Measurements from ENCODE around the gene ZBTB20.

The ZBTB20 gene

DNA sequence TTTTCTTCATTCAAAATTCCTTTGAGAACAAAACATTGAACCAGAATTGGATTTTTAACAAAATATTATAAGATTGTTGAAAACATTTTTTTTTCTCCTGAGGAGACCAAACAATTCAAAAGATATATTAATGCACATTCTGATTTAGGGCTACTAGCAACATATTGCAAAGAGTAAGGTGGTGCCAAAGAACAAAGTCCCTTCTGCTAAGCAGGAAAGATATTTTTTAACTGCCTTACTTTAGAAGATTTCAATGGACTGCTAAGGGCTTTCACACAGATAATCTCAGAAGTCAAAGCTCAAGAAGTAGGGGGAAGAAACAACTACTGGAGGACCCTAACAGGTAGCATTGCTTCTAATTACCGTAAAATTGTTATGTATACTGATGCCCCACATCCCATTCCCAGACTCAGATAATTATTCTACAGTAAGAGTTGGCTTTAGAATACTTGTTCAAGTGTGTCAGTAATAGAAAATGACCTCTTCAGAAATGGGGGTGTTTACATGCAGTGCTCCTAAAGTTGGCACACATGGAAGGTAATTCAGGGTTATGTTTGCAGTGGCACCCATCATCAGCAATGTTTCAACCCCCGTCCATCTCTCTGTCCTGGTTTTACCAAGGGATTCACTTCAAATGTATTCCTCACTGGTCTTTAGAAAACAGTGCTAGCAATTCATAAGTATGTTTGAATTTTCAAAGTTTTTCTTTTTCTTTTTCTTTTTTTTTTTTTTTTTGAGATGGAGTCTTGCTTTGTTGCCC, 354.7 kb downstream of the ZBTB20 start:
- TF ChIP-seq, protein P1, sequence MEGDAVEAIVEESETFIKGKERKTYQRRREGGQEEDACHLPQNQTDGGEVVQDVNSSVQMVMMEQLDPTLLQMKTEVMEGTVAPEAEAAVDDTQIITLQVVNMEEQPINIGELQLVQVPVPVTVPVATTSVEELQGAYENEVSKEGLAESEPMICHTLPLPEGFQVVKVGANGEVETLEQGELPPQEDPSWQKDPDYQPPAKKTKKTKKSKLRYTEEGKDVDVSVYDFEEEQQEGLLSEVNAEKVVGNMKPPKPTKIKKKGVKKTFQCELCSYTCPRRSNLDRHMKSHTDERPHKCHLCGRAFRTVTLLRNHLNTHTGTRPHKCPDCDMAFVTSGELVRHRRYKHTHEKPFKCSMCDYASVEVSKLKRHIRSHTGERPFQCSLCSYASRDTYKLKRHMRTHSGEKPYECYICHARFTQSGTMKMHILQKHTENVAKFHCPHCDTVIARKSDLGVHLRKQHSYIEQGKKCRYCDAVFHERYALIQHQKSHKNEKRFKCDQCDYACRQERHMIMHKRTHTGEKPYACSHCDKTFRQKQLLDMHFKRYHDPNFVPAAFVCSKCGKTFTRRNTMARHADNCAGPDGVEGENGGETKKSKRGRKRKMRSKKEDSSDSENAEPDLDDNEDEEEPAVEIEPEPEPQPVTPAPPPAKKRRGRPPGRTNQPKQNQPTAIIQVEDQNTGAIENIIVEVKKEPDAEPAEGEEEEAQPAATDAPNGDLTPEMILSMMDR (IDR thresholded peaks at IDR 0.05; ENCODE audit: low read depth, low read length, poor library complexity, severe bottlenecking), result no peak
- no peak for TF ChIP-seq EZH2phosphoT487 (IDR thresholded peaks at IDR 0.05; ENCODE audit: borderline replicate concordance, low read length)
- Histone ChIP-seq H3K4me1 (ENCODE audit: control insufficient read depth, low read length) (no peaks in the 10 kb centered on the region), H3K4me2 (ENCODE audit: low read length) (no peak overlapping the region), H4K20me1 (ENCODE audit: control insufficient read depth, insufficient read depth, low read depth, low read length) (no peaks in the 10 kb centered on the region), H3K9me2 (replicated peaks; ENCODE audit: control insufficient read depth, low read length) (no peaks in the 10 kb centered on the region), H3K27me3 (ENCODE audit: control insufficient read depth, low read length) (no peaks in the 10 kb centered on the region), H3K9me3 (ENCODE audit: control insufficient read depth, insufficient read depth, low read length) (no peaks in the 10 kb centered on the region), H3K36me3 (ENCODE audit: control insufficient read depth, low read length) (no peaks in the 10 kb centered on the region), H3F3A (ENCODE audit: control insufficient read depth, insufficient read depth) (no peaks in the 10 kb centered on the region), H3K79me2 (ENCODE audit: control insufficient read depth, low read length) (no peaks in the 10 kb centered on the region), H3K27ac (ENCODE audit: low read depth, low read length) (no peak overlapping the region), H3K4me3 (ENCODE audit: low read length) (no peak overlapping the region)

DNA sequence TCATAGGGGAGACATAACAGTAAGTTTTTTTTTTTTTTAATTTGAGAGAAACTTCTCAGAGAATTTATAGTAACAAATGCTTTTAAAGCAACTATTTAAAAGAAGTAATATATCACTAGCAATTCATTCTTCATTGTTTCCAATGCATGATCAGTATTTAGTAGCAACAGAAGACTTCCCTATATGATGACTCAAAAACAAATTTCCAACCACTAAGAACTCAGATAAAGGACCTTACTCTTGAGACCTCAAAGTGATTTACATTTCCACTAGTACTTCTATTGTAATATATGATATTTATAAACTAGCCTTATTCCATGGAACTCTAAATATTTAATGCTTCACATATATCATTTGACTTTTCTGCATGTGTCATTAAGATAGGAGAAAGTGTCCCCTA, 356.3 kb downstream of the ZBTB20 start:
- no peak overlapping the region for H3K4me3 ChIP-seq (ENCODE audit: low read length)
- H3K4me2 ChIP-seq (ENCODE audit: low read length), result no peak overlapping the region
- no peaks in the 10 kb centered on the region for H3K4me1 ChIP-seq (ENCODE audit: control insufficient read depth, low read length)
- no peak for TF ChIP-seq EZH2phosphoT487 (IDR thresholded peaks at IDR 0.05; ENCODE audit: borderline replicate concordance, low read length)
- TF ChIP-seq, protein P1 (IDR thresholded peaks at IDR 0.05; ENCODE audit: low read depth, low read length, poor library complexity, severe bottlenecking), result no peak
- H3K36me3 ChIP-seq (ENCODE audit: control insufficient read depth, low read length), result no peaks in the 10 kb centered on the region
- no peaks in the 10 kb centered on the region for H3F3A ChIP-seq (ENCODE audit: control insufficient read depth, insufficient read depth)
- no peaks in the 10 kb centered on the region for H3K27me3 ChIP-seq (ENCODE audit: control insufficient read depth, low read length)
- no peaks in the 10 kb centered on the region for H3K9me2 ChIP-seq (replicated peaks; ENCODE audit: control insufficient read depth, low read length)
- H3K27ac ChIP-seq (ENCODE audit: low read depth, low read length), result no peak overlapping the region
- H3K9me3 ChIP-seq (ENCODE audit: control insufficient read depth, insufficient read depth, low read length), result no peaks in the 10 kb centered on the region
- H4K20me1 ChIP-seq (ENCODE audit: control insufficient read depth, insufficient read depth, low read depth, low read length), result no peaks in the 10 kb centered on the region
- H3K79me2 ChIP-seq (ENCODE audit: control insufficient read depth, low read length), result no peaks in the 10 kb centered on the region

DNA sequence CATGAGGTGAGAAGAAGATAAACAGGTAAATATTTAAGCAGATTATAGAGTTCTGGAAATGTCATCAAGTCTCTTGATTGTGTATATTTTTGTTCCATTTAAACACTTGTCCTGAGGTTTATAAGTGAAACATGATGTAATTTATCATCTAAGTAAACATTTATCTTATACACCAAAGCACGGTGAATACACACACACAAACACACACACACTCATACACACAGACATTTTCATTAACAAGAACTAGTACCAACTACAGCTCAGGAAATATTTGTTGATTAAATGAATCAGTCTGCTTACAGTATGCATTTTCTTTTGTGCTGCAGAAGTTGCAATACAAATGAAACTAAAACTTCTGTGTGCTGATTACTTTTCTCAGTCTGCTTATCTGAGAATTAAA, 357.3 kb downstream of the ZBTB20 start:
- H3K27me3 ChIP-seq (ENCODE audit: control insufficient read depth, low read length), result no peaks in the 10 kb centered on the region
- H3K4me1 ChIP-seq (ENCODE audit: control insufficient read depth, low read length), result no peaks in the 10 kb centered on the region
- no peak overlapping the region for H3K4me2 ChIP-seq (ENCODE audit: low read length)
- no peaks in the 10 kb centered on the region for H3K9me3 ChIP-seq (ENCODE audit: control insufficient read depth, insufficient read depth, low read length)
- H3K27ac ChIP-seq (ENCODE audit: low read depth, low read length), result no peak overlapping the region
- H3K9me2 ChIP-seq (replicated peaks; ENCODE audit: control insufficient read depth, low read length), result no peaks in the 10 kb centered on the region
- no peaks in the 10 kb centered on the region for H4K20me1 ChIP-seq (ENCODE audit: control insufficient read depth, insufficient read depth, low read depth, low read length)
- no peaks in the 10 kb centered on the region for H3K36me3 ChIP-seq (ENCODE audit: control insufficient read depth, low read length)
- H3K79me2 ChIP-seq (ENCODE audit: control insufficient read depth, low read length), result no peaks in the 10 kb centered on the region
- no peaks in the 10 kb centered on the region for H3F3A ChIP-seq (ENCODE audit: control insufficient read depth, insufficient read depth)
- H3K4me3 ChIP-seq (ENCODE audit: low read length), result no peak overlapping the region
- TF ChIP-seq, protein P1 (IDR thresholded peaks at IDR 0.05; ENCODE audit: low read depth, low read length, poor library complexity, severe bottlenecking), result no peak
- no peak for TF ChIP-seq EZH2phosphoT487 (IDR thresholded peaks at IDR 0.05; ENCODE audit: borderline replicate concordance, low read length)
